ENCODE results near the gene FHOD3.
"Not testable (repeated sequence)": the region's sequence is repeated elsewhere in the genome, so short reads cannot be mapped to it uniquely, and the experiment has no call there.

Gene FHOD3

DNA sequence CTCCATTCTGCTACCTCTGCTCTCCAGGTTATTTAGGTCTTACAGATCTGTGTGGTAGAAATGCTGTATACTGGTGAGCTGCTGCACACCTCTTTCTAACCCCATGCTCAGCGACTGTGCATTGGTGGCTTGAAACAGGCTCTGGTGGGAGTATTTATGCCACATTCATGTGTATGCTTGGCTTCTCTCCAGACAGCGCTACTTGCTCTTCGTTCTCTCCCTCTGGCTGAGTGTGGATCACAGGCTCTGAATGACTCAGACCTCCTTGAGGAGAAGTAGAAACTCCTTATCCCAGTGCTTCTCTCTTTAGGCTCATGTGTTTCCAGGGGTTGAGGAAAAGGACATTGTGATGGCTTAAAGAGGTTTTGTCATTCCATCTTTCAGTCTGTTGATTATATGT lies 54.9 kb downstream of the FHOD3 start:
- no peak for DNase-seq

DNA sequence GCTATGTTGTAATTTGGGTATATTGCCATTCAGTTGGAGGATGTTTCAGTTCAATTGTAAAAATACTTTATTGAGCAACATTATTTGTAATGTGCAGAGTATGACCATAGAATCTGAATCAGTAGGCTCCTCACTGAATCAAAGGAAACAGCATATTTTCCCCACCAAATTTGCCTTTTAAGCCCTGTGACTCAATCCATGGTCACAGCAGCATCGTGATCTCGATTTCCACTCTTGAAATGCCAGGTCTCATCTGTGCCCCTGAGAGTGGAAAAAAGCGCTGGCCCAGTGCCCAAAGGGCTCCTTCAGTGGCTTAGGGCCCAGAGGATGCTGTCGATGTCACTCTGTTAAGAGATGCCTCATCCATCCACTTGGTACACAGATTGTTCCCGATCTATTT lies 57.5 kb downstream of the FHOD3 start:
- no peak for DNase-seq

- no peak for DNase-seq
These were observed 58.0 kb downstream of the FHOD3 start for GRCh38 chr18:36355511-36355910.

DNA sequence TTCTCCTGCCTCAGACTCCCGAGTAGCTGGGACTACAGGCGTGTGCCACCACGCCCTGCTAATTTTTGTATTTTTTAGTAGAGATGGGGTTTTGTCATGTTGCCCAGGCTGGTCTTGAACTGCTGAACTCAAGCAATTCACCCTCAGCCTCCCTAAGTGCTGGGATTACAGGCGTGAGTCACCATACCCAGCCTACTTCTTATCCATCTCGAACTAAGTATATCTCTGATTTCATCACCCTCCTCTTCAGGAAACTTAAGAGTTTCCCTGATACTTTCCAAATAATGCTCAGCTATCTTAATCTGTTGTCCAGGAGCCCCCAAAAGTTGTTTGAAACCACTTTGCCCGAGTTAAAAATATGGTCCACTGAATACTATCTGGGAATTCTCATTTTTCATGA lies 59.2 kb downstream of the FHOD3 start:
- not testable (repeated sequence) for DNase-seq

- DNase-seq: no peak
These were observed 60.6 kb downstream of the FHOD3 start for GRCh38 chr18:36358141-36358540.

DNA sequence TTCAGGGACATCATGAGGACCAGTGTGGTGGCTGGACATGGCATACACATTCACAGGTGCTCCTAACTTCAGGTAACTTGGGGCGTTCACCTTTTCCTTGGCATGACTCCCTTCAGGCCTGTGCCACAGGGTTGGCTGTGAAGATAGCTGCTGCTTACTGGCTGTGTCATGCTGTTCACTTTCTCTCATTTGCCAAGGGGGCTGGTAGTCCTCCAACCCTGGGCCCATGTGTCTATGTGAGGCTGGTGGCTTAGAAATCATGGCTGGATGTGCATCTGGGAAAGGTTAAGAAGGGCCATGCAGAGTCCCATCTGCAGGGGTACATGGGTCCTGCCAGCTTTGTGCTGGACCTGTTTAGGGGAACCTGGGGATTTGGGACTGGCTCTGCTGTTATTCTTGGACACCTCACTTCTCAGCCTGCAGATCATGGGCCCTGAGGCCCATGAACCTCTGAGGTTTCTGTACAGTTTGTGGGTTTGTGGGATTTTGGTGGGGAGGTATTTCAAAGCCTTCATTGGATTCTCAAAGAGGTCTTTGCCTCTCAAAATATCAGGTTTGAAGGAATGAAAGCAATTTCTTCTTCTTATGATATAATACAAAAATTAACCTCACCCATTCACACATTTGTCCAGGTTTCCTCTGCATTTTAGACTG lies 62.9 kb downstream of the FHOD3 start:
- DNase-seq: no peak

DNA sequence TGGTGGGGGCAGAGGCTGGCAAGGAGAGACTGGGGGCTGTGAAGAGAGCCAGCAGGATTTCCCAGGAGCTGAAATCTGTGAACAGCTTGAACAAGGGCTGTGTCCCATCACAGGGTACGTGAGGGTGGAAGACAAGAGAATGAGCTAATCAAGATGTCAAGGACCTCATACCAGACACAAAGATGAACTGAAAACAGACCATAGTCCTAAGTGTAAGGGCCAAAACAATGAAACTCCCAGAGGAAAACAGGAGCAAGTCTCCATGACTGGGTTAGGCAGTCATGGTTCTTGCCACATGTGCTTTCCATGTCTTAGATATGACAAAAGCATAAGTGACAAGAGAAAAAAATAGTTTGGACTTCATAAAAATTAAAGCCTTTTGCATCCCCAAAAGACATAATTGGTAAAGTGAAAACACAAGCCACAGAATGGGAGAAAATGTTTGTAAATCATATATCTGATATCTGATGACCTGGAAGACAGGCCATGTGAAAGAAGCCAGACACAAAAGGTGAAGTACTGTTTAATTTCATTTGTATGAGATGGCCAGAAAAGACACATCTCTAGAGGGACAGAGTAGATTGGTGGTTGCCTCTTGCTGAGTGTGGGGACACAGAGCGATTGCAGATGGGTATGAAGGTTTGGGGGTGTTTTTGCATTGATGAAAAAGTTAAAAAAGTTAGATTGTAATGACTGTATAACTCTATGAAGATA lies 67.6 kb downstream of the FHOD3 start:
- DNase-seq: no peak

GRCh38 chr18:36365836-36366775 lies 68.6 kb downstream of the FHOD3 start:
- DNase-seq: no peak

GRCh38 chr18:36366994-36367839 lies 69.7 kb downstream of the FHOD3 start:
- no peak for DNase-seq

- DNase-seq: no peak
These were observed 71.4 kb downstream of the FHOD3 start for GRCh38 chr18:36368889-36369288.

DNA sequence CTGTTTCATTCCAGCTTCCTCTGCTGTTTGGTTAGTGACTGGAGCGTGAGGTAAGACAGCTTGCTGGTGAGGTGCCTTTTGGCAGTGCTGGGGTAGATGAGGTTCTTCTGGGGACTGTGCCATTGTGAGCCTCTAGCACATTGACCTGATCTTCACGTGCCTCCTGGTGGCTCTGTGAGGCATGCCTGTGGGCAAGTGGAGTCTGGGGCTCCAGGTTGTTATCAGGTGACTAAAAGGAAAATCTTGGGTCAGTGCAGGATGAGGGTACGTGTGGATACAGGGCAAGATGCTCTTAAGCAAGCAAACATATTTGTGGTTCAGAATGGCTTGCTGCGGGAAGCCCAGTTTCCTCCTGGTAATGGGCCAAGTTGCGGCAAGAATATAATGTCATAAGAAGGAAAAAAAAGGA lies 75.4 kb downstream of the FHOD3 start:
- DNase-seq: no peak

DNA sequence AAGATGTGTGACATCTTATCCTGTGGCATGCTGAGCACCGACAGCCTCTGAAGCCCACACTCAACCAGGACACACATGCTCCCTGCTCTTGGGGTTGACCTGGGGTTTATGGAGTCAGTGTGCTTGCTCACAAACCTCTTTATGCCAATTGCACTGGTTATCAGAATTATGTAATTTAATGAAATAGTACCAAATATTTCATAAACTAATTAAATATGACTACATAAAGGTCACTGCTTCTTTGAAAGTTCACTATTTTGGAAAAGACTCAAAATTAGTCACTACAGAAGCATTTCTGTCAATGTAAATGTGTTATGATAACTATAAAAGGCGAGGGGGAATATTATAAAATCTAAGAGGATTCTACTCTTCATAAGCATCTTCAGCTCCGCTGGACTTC lies 76.7 kb downstream of the FHOD3 start:
- DNase-seq: no peak

GRCh38 chr18:36375118-36375517 lies 77.6 kb downstream of the FHOD3 start:
- DNase-seq: no peak

- DNase-seq: no peak
These were observed 78.8 kb downstream of the FHOD3 start for GRCh38 chr18:36376361-36376760.

- no peak for DNase-seq
These were observed 80.1 kb downstream of the FHOD3 start for GRCh38 chr18:36377626-36378025.

DNA sequence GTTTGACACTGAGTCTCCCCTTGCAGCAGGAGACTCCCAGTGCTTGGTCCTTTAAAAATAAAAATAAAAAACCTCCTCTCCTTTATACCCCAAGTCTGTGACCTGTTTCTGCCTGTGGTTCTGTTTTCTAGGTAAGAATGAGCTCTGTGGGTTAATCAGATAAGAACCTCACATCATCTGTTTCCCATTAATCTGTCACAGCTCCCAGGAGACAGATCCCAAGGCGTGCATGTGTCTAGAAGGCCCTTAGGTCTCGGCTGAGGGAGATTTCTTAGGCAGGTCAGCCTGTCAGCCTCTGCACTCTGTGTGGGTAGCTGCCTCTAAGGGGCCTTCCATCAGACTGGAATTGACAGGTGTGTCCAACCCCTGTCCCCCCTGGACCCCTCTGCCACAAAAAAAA lies 80.7 kb downstream of the FHOD3 start:
- no peak for DNase-seq

DNA sequence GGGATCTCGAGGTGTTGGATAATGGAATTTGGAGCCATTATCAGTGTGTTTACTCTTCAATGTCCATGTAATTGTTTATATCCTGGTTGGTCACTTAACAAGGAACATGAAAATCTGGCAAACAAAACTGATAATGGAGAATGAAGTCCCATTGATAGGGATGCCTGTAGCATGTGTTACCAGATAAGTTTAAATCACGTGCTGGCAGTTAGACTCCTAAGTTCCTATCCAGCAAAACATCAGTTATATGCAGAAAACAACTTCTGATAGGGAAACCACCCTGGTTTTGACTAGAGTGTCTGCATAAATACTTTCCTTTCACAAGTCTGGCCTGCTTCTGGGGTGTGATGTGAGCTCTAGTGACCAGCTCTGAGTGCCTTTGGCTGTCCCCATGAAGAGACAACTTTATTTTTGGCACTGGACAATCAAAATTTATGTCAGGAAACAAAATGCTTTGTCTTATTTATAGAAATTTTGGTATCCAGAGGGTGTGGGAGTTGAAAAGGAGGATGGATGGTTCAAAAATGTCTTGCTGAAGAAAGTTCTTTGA lies 82.0 kb downstream of the FHOD3 start:
- DNase-seq: no peak

- no peak for DNase-seq
These were observed 82.8 kb downstream of the FHOD3 start for GRCh38 chr18:36380173-36380827.

DNA sequence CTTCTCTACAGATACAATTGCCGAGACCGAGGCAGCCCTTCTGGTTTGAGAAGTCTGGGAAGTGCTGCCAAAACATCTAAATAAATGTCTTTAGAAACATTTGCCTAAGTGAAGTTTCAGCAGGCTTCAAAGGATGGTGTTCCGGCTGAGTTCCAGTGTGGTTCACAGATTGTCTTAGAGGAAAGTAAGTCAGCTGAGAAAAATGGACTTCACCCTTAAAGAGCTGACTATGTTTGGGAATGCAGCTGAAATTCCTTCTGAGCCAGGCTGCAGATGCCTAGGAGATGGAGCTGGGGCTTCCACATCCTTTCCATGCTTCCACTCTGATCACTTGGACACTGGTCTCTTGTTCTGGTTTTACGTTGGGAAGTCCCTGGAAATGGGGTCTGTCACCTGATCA lies 83.6 kb downstream of the FHOD3 start:
- DNase-seq: no peak

- no peak for DNase-seq
These were observed 85.3 kb downstream of the FHOD3 start for GRCh38 chr18:36382854-36383253.

GRCh38 chr18:36386150-36386920 lies 88.8 kb downstream of the FHOD3 start:
- no peak for DNase-seq

Data from NCI-H1105 treated with DMSO at 0.1 percent for 48 hours (cell line).